C4-2B (cell line): ENCODE measurements around the gene MYLK.

Experiments used
- H3K27ac ChIP-seq: fragments of 450-650 bp; 2 replicates; pipeline ENCODE4 v1.5.1; 2017
- CTCF ChIP-seq: fragments of 450-650 bp; conservative IDR thresholded peaks from 2 replicates; pipeline ENCODE4 v1.5.1; 2017; ENCODE audit warnings: mild to moderate bottlenecking
- ZFX ChIP-seq: fragments of 450-650 bp; IDR thresholded peaks from 2 replicates; pipeline ENCODE4 v1.6.1; 2017

Gene MYLK

GRCh38 chr3:123841476-123842238 is 42.5 kb downstream of the MYLK start:
- H3K27ac ChIP-seq, result no peak overlapping the region
- no peak for TF ChIP-seq ZFX
- no peak for TF ChIP-seq CTCF

GRCh38 chr3:123840961-123841360 is 43.2 kb downstream of the MYLK start:
- no peak overlapping the region for H3K27ac ChIP-seq

GRCh38 chr3:123837858-123838257 is 46.3 kb downstream of the MYLK start:
- no peak for TF ChIP-seq ZFX
- no peak for TF ChIP-seq CTCF
- no peak overlapping the region for H3K27ac ChIP-seq

More at GRCh38 chr3:123840961-123841360, 43.2 kb downstream of the MYLK start:
- no peak for TF ChIP-seq CTCF
- TF ChIP-seq ZFX, result no peak

- H3K27ac ChIP-seq, result no peak overlapping the region
- TF ChIP-seq CTCF (no peak), ZFX (no peak)
Observed at GRCh38 chr3:123834631-123835030, 49.5 kb downstream of the MYLK start.

- TF ChIP-seq ZFX (no peak), CTCF (no peak)
- no peak overlapping the region for H3K27ac ChIP-seq
Observed at GRCh38 chr3:123833398-123833785, 50.7 kb downstream of the MYLK start.

- TF ChIP-seq CTCF (no peak), ZFX (no peak)
Observed at GRCh38 chr3:123832692-123833397, 51.3 kb downstream of the MYLK start.

GRCh38 chr3:123831420-123831819 is 52.7 kb downstream of the MYLK start:
- TF ChIP-seq CTCF (no peak), ZFX (no peak)
- no peak overlapping the region for H3K27ac ChIP-seq

More at GRCh38 chr3:123832692-123833397, 51.3 kb downstream of the MYLK start:
- H3K27ac ChIP-seq, result no peak overlapping the region
